C4-2B (cell line): ENCODE data around the gene PFN4.

ENCODE experiments used
- ZFX ChIP-seq: fragments of 450-650 bp; IDR thresholded peaks from 2 replicates; pipeline ENCODE4 v1.6.1; 2017
- TF ChIP-seq, protein P1 (sequence below): fragments of 450-650 bp; conservative IDR thresholded peaks from 2 replicates; pipeline ENCODE4 v1.5.1; 2017; ENCODE audit warnings: mild to moderate bottlenecking

DNA sequence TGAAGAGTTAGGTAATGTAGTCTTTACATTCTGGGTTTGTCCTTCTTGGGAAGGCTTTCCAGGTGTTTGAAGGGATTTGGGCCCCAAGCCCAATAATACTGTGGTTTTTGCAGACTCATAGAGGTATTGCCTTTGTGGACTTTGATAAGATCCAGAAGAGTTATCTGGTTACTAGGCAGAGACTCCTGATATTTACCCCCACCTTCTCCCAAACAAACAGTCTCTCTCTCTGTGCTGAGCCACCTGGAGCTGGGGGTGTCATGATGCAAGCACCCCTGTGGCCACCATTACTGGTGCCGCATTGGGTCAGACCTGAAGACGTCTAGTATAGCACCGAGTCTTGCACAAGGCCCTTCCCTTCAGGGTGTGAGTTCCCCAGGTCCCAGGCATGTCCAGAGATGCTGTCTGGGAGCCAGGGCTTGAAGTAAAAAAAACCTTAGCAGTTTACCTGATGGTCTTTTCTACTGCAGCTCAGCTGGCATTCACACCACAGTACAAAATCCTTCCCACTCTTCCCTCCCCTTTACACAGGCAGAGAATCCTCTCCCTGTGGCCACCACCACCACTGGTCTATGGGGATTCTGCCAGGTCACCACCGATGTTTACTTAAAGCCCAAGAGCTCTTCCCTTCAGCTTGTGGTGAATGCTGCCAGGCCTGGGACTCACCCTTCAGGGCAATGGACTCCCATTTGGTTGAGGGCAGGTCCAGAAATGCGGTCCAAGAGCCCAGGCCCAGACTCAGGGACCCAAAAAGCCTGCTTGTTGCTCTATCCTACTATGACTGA, 29.5 kb upstream of the PFN4 start:
- TF ChIP-seq, protein P1, sequence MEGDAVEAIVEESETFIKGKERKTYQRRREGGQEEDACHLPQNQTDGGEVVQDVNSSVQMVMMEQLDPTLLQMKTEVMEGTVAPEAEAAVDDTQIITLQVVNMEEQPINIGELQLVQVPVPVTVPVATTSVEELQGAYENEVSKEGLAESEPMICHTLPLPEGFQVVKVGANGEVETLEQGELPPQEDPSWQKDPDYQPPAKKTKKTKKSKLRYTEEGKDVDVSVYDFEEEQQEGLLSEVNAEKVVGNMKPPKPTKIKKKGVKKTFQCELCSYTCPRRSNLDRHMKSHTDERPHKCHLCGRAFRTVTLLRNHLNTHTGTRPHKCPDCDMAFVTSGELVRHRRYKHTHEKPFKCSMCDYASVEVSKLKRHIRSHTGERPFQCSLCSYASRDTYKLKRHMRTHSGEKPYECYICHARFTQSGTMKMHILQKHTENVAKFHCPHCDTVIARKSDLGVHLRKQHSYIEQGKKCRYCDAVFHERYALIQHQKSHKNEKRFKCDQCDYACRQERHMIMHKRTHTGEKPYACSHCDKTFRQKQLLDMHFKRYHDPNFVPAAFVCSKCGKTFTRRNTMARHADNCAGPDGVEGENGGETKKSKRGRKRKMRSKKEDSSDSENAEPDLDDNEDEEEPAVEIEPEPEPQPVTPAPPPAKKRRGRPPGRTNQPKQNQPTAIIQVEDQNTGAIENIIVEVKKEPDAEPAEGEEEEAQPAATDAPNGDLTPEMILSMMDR, result no peak
- no peak for TF ChIP-seq ZFX
